GM18507 (cell line): ENCODE data around the gene CNTNAP2.
"Not testable (repeated sequence)": the region's sequence is repeated elsewhere in the genome, so short reads cannot be mapped to it uniquely, and the experiment has no call there.

Experiments used
- DNase-seq: peaks from one replicate; pipeline ENCODE4 v3.0.0; 2011; ENCODE audit warnings: low read depth; ENCODE audit not compliant: insufficient read length; ENCODE audit errors: extremely low spot score
- FAIRE-seq: peaks from 2 replicates; lab custom pipeline; 2011; peaks lifted over from hg19 to GRCh38; lab: Jason Lieb, UNC

Gene CNTNAP2

GRCh38 chr7:147096629-147097028 lies 980.0 kb downstream of the CNTNAP2 start:
- FAIRE-seq = no peak
- DNase-seq = no peak

GRCh38 chr7:147103224-147103623 lies 986.6 kb downstream of the CNTNAP2 start:
- DNase-seq = no peak
- FAIRE-seq = no peak

GRCh38 chr7:147106746-147107145 lies 990.1 kb downstream of the CNTNAP2 start:
- DNase-seq (no peak), FAIRE-seq (no peak)

GRCh38 chr7:147114525-147114924 lies 997.9 kb downstream of the CNTNAP2 start:
- not testable (repeated sequence) for DNase-seq, FAIRE-seq

- FAIRE-seq = no peak
- DNase-seq = no peak
Observed at GRCh38 chr7:147136352-147136751, 1019.8 kb downstream of the CNTNAP2 start.

- FAIRE-seq (no peak), DNase-seq (no peak)
Observed at GRCh38 chr7:147145194-147145593, 1028.6 kb downstream of the CNTNAP2 start.

GRCh38 chr7:147146169-147146568 lies 1029.6 kb downstream of the CNTNAP2 start:
- FAIRE-seq (no peak), DNase-seq (no peak)

GRCh38 chr7:147151661-147152060 lies 1035.1 kb downstream of the CNTNAP2 start:
- DNase-seq (no peak), FAIRE-seq (no peak)

GRCh38 chr7:147153571-147153970 lies 1037.0 kb downstream of the CNTNAP2 start:
- FAIRE-seq (no peak), DNase-seq (no peak)

- DNase-seq = no peak
- no peak for FAIRE-seq
Observed at GRCh38 chr7:147161405-147161804, 1044.8 kb downstream of the CNTNAP2 start.

GRCh38 chr7:147170341-147171012 lies 1053.9 kb downstream of the CNTNAP2 start:
- DNase-seq (no peak), FAIRE-seq (no peak)

GRCh38 chr7:147171013-147171391 lies 1054.4 kb downstream of the CNTNAP2 start:
- FAIRE-seq = no peak
- no peak for DNase-seq

GRCh38 chr7:147173883-147174282 lies 1057.3 kb downstream of the CNTNAP2 start:
- no peak for DNase-seq
- FAIRE-seq = no peak

- DNase-seq = no peak
- no peak for FAIRE-seq
Observed at GRCh38 chr7:147182874-147183273, 1066.3 kb downstream of the CNTNAP2 start.

- FAIRE-seq (no peak), DNase-seq (no peak)
Observed at GRCh38 chr7:147183276-147183675, 1066.7 kb downstream of the CNTNAP2 start.

- FAIRE-seq (no peak), DNase-seq (no peak)
Observed at GRCh38 chr7:147188467-147188866, 1071.9 kb downstream of the CNTNAP2 start.

GRCh38 chr7:147193476-147193875 lies 1076.9 kb downstream of the CNTNAP2 start:
- FAIRE-seq = no peak
- DNase-seq = no peak

GRCh38 chr7:147196481-147196880 lies 1079.9 kb downstream of the CNTNAP2 start:
- FAIRE-seq = no peak

GRCh38 chr7:147197006-147197405 lies 1080.4 kb downstream of the CNTNAP2 start:
- no peak for DNase-seq

More at GRCh38 chr7:147196481-147196880, 1079.9 kb downstream of the CNTNAP2 start:
- no peak for DNase-seq

GRCh38 chr7:147199868-147200267 lies 1083.3 kb downstream of the CNTNAP2 start:
- FAIRE-seq = no peak
- DNase-seq = no peak

More at GRCh38 chr7:147197006-147197405, 1080.4 kb downstream of the CNTNAP2 start:
- FAIRE-seq = no peak

- no peak for DNase-seq
- FAIRE-seq = no peak
Observed at GRCh38 chr7:147207988-147208387, 1091.4 kb downstream of the CNTNAP2 start.

GRCh38 chr7:147231275-147231674 lies 1114.7 kb downstream of the CNTNAP2 start:
- DNase-seq (no peak), FAIRE-seq (no peak)
